Measurements from ENCODE around the gene KRTAP24-1.

The KRTAP24-1 gene

GRCh38 chr21:30282850-30283249 is at the start of gene KRTAP24-1:
KRTAP24-1 (minus strand) TSS chr21:30282950; CDS start chr21:30282932, 18 bp downstream.
- intact Hi-C loops (cut with DNase I), result no loop called here
- no peak for DNase-seq

GRCh38 chr21:30329203-30329875 is 46.6 kb upstream of the KRTAP24-1 start:
- no peak for DNase-seq
- intact Hi-C loops (cut with DNase I), result no loop called here

- intact Hi-C loops (cut with DNase I), result no loop called here
- no peak for DNase-seq
These were observed 43.6 kb upstream of the KRTAP24-1 start for GRCh38 chr21:30326390-30326789.

GRCh38 chr21:30320215-30320614 is 37.5 kb upstream of the KRTAP24-1 start, which contains the start of gene KRTAP26-1:
KRTAP26-1 (minus strand) TSS chr21:30320315; CDS start chr21:30320035, 280 bp downstream.
- DNase-seq, result no peak
- intact Hi-C loops (cut with DNase I), result no loop called here

GRCh38 chr21:30315701-30316100 is 33.0 kb upstream of the KRTAP24-1 start:
- DNase-seq, result no peak
- intact Hi-C loops (cut with DNase I), result no loop called here

- intact Hi-C loops (cut with DNase I), result no loop called here
- DNase-seq, result no peak
These were observed 24.1 kb upstream of the KRTAP24-1 start for GRCh38 chr21:30306884-30307283.

- DNase-seq, result no peak
- intact Hi-C loops (cut with DNase I), result no loop called here
These were observed 22.4 kb upstream of the KRTAP24-1 start for GRCh38 chr21:30305136-30305535.

GRCh38 chr21:30289215-30289614 is 6.5 kb upstream of the KRTAP24-1 start, which contains the start of gene KRTAP25-1:
KRTAP25-1 (minus strand) TSS chr21:30289514; CDS start chr21:30289490, 24 bp downstream.
- DNase-seq, result no peak
- intact Hi-C loops (cut with DNase I), result no loop called here

GRCh38 chr21:30271611-30272010 is 11.1 kb downstream of the KRTAP24-1 start:
- intact Hi-C loops (cut with DNase I), result no loop called here
- DNase-seq, result no peak

- intact Hi-C loops (cut with DNase I), result no loop called here
- DNase-seq, result no peak
These were observed 11.6 kb downstream of the KRTAP24-1 start for GRCh38 chr21:30271156-30271555.

GRCh38 chr21:30269803-30270530 is 12.8 kb downstream of the KRTAP24-1 start:
- DNase-seq, result no peak
- intact Hi-C loops (cut with DNase I), result no loop called here

- intact Hi-C loops (cut with DNase I), result no loop called here
- peak in 1 of 10 donors; percentile 52 for DNase-seq
These were observed 14.0 kb downstream of the KRTAP24-1 start for GRCh38 chr21:30268608-30269197.

- intact Hi-C loops (cut with DNase I), result no loop called here
- DNase-seq, result no peak
These were observed 25.0 kb downstream of the KRTAP24-1 start for GRCh38 chr21:30257773-30258172.

- intact Hi-C loops (cut with DNase I), result no loop called here
- no peak for DNase-seq
These were observed 26.6 kb downstream of the KRTAP24-1 start for GRCh38 chr21:30256100-30256499.

GRCh38 chr21:30255679-30256078 is 27.1 kb downstream of the KRTAP24-1 start:
- intact Hi-C loops (cut with DNase I), result no loop called here
- DNase-seq, result no peak

- no peak for DNase-seq
- intact Hi-C loops (cut with DNase I), result no loop called here
These were observed 31.0 kb downstream of the KRTAP24-1 start for GRCh38 chr21:30251781-30252180.

GRCh38 chr21:30249936-30250335 is 32.8 kb downstream of the KRTAP24-1 start:
- intact Hi-C loops (cut with DNase I), result no loop called here
- DNase-seq, result no peak

GRCh38 chr21:30248844-30249243 is 33.9 kb downstream of the KRTAP24-1 start:
- DNase-seq, result no peak
- intact Hi-C loops (cut with DNase I), result no loop called here

- intact Hi-C loops (cut with DNase I), result no loop called here
- no peak for DNase-seq
These were observed 37.7 kb downstream of the KRTAP24-1 start for GRCh38 chr21:30245061-30245460.

GRCh38 chr21:30243691-30244090 is 39.1 kb downstream of the KRTAP24-1 start:
- intact Hi-C loops (cut with DNase I), result no loop called here
- no peak for DNase-seq

GRCh38 chr21:30240661-30241060 is 42.1 kb downstream of the KRTAP24-1 start:
- intact Hi-C loops (cut with DNase I), result no loop called here

More at GRCh38 chr21:30240661-30241060, 42.1 kb downstream of the KRTAP24-1 start:
- DNase-seq, result no peak
